Stomach (tissue), 9 donors: ENCODE results near the gene NFILZ. TPM values are rescaled to one million over a fixed set of nuclear protein-coding genes. Genes with fewer than 3 reads are reported as not detected.
A peak's percentile ranks its signal among the peaks of the same experiment; 100 is the strongest.
"Not testable (repeated sequence)": the region's sequence is repeated elsewhere in the genome, so short reads cannot be mapped to it uniquely, and the experiment has no call there.

Experiments
- DNase-seq, 2 donors: peaks; one replicate each; pipeline versions ENCODE4 v3.0.0 to v3.0.0-alpha.2; 2013 to 2019
- H3K27ac ChIP-seq, 5 donors: fragments of 200-600 bp in 4 of 5; sonication (generic) in 4 of 5; one replicate each; pipeline ENCODE4 v1.5.1; 2013 to 2019; ENCODE audit warnings: mild to moderate bottlenecking in 1 of 5, moderate library complexity in 1 of 5
- H3K27me3 ChIP-seq, 3 donors: fragments of 200-600 bp; sonication (generic); one replicate each; pipeline ENCODE4 v1.5.1; 2017 to 2019; ENCODE audit warnings: mixed run types in 1 of 3
- H3K36me3 ChIP-seq, 4 donors: fragments of 200-600 bp; sonication (generic); 1 replicate in 3 of 4; 2 replicates in 1 of 4; pipeline ENCODE4 v1.5.1; 2016 to 2019
- H3K4me1 ChIP-seq, 4 donors: fragments of 200-600 bp; sonication (generic); one replicate each; pipeline ENCODE4 v1.5.1; 2016 to 2019
- H3K4me3 ChIP-seq, 4 donors: fragments of 200-600 bp; sonication (generic) in 3 of 4; one replicate each; pipeline ENCODE4 v1.5.1; 2016 to 2019; ENCODE audit warnings: mild to moderate bottlenecking in 1 of 4
- H3K9me3 ChIP-seq, 4 donors: fragments of 200-600 bp; sonication (generic); one replicate each; pipeline ENCODE4 v1.5.1; 2016 to 2019
- EP300 ChIP-seq: sonication (generic); formaldehyde crosslinking; IDR thresholded peaks from one replicate; pipeline ENCODE4 v1.6.1; 2017; ENCODE audit warnings: antibody characterized with exemption
- POLR2A ChIP-seq, 4 donors: fragments of 450-650 bp; IDR thresholded peaks; one replicate each; pipeline ENCODE4 v1.6.1; 2016; ENCODE audit warnings: antibody characterized with exemption in 4 of 4, control low read depth in 2 of 4, mild to moderate bottlenecking in 1 of 4, moderate library complexity in 1 of 4
- POLR2AphosphoS5 ChIP-seq, 3 donors: sonication (generic); formaldehyde crosslinking; IDR thresholded peaks; one replicate each; pipeline ENCODE4 v1.6.1; 2016; ENCODE audit warnings: antibody characterized with exemption in 3 of 3
- WGBS, 5 donors: extraction: QIAGEN DNeasy Blood & Tissue Kit in 3 of 5; methylation state at CpG; one replicate each; pipeline versions ENCODE4 v1.1.5 to v1.1.7; 2013 to 2018; 5-methylcytosine and 5-hydroxymethylcytosine counted together
- intact Hi-C: fragments of 100-400 bp; cut with DNase I; formaldehyde crosslinking; loops from one replicate; pipeline ENCODE4 v1.15.1; 2023; ENCODE audit warnings: low total_unique reads
- polyA plus RNA-seq, 3 donors: library from polyadenylated mRNA; stranded (reverse); fragments of 200-250 nt; gene quantifications; one replicate each; pipeline ENCODE4 v1.2.3, GENCODE V29; 2013
- total RNA-seq, 5 donors: library from RNA; depleted of rRNA; stranded (reverse); fragments of >200 nt; gene quantifications; one replicate each; pipeline versions ENCODE4 v1.1.0 to v1.2.3, GENCODE V29; 2014 to 2016
- TF ChIP-seq, protein P1 (sequence below), 7 experiments: fragments of 450-650 bp in 4 of 7; fragments of 200-600 bp in 3 of 7; sonication (generic) in 3 of 7; IDR thresholded peaks; one replicate each; pipeline ENCODE4 v1.5.1; 2016 to 2019; ENCODE audit warnings: antibody characterized with exemption in 7 of 7, control low read depth in 2 of 7, mild to moderate bottlenecking in 1 of 7
- donor health status: healthy with polysubstance abuse.
- donor health status: Bipolar disorder and iron deficiency.
- donor health status: healthy.

The NFILZ gene
- total and polyA plus RNA-seq, 8 donors = not detected

DNA sequence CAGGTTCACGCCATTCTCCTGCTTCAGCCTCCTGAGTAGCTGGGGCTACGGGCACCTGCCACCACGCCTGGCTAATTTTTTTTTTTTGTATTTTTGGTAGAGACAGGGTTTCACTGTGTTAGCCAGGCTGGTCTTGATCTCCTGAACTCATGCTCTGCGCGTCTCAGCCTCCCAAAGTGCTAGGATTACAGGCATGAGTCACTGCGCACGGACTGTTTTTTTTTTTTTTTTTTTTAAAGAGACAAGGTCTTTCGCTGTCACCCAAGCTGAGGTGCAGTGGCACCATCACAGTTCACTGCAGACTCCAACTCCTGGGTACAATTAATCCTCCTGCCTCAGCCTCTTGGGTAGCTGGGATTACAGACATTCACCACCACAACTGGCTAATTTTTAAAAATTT is 11.7 kb upstream of the NFILZ start:
- Histone ChIP-seq H3K27me3 (peaks cover 0 to 28% (median 0%) of the 10 kb centered on the region in 3 donors), H3K9me3 (no peaks in the 10 kb centered on the region), H3K36me3 (no peaks in the 10 kb centered on the region), H3K4me3 (no peak overlapping the region), H3K27ac (no peak overlapping the region), H3K4me1 (peaks cover 0 to 2% (median 0%) of the 10 kb centered on the region in 4 donors)
- TF ChIP-seq, protein P1, sequence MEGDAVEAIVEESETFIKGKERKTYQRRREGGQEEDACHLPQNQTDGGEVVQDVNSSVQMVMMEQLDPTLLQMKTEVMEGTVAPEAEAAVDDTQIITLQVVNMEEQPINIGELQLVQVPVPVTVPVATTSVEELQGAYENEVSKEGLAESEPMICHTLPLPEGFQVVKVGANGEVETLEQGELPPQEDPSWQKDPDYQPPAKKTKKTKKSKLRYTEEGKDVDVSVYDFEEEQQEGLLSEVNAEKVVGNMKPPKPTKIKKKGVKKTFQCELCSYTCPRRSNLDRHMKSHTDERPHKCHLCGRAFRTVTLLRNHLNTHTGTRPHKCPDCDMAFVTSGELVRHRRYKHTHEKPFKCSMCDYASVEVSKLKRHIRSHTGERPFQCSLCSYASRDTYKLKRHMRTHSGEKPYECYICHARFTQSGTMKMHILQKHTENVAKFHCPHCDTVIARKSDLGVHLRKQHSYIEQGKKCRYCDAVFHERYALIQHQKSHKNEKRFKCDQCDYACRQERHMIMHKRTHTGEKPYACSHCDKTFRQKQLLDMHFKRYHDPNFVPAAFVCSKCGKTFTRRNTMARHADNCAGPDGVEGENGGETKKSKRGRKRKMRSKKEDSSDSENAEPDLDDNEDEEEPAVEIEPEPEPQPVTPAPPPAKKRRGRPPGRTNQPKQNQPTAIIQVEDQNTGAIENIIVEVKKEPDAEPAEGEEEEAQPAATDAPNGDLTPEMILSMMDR (IDR thresholded peaks at IDR 0.05) = no peak
- TF ChIP-seq POLR2A (IDR thresholded peaks at IDR 0.05) (no peak), POLR2AphosphoS5 (IDR thresholded peaks at IDR 0.05) (no peak), EP300 (no peak)
- intact Hi-C loops = no loop called here
- DNase-seq = no peak
- WGBS, 5 donors = 47 to 62% (median 58%) methylated on average over 8 of the region's 8 CpGs

DNA sequence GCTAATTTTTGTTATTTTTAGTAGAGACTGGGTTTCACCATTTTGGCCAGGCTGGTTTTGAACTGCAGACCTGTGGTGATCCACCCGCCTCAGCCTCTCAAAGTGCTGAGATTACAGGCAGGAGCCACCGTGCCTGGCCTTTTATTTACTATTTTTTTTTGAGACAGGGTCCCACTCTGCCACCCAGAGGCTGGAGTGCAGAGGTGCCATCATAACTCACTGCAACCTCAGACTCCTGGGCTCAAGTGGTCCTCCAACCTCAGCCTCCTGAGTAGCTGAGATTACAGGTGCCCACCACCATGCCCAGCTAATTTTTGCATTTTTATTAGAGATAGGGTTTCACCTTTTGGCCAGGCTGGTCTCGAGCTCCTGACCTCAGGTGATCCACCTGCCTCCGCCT is 7.5 kb upstream of the NFILZ start:
- H3K4me3 ChIP-seq, H3K4me1 ChIP-seq, H3K9me3 ChIP-seq, H3K36me3 ChIP-seq, H3K27ac ChIP-seq, intact Hi-C loops, DNase-seq: not testable (repeated sequence)
- WGBS, 5 donors = 48 to 54% (median 53%) methylated on average over 4 of the region's 4 CpGs
- H3K27me3 ChIP-seq = peaks cover 0 to 15% (median 0%) of the 10 kb centered on the region in 3 donors

DNA sequence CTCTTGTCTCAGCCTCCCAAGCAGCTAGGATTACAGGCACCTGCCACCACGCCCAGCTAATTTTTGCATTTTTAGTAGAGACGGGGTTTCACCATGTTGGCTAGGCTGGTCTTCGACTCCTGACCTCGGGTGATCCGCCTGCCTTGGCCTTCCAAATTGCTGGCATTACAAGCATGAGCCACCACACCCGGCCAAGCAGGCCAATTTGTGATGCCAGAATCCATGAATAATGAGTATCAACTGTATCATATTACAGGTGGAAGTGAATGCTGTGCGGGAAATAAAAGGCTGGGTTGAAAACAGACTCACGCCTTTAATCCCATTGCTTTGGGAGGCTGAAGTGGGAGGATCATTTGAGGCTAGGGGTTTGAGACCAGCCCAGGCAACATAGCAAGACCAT is 3.6 kb upstream of the NFILZ start:
- peaks cover 0 to 8% (median 0%) of the 10 kb centered on the region in 4 donors for H3K4me1 ChIP-seq
- WGBS, 5 donors = 72 to 77% (median 74%) methylated on average over 8 of the region's 8 CpGs
- no peak for DNase-seq
- H3K4me3 ChIP-seq = no peak overlapping the region
- no peaks in the 10 kb centered on the region for H3K36me3 ChIP-seq
- H3K9me3 ChIP-seq = peaks cover 0 to 27% (median 9%) of the 10 kb centered on the region in 4 donors
- no peak overlapping the region for H3K27ac ChIP-seq
- no peaks in the 10 kb centered on the region for H3K27me3 ChIP-seq
- TF ChIP-seq, protein P1 (IDR thresholded peaks at IDR 0.05) = no peak
- TF ChIP-seq EP300 (no peak), POLR2A (IDR thresholded peaks at IDR 0.05) (no peak), POLR2AphosphoS5 (IDR thresholded peaks at IDR 0.05) (no peak)
- intact Hi-C loops = no loop called here

DNA sequence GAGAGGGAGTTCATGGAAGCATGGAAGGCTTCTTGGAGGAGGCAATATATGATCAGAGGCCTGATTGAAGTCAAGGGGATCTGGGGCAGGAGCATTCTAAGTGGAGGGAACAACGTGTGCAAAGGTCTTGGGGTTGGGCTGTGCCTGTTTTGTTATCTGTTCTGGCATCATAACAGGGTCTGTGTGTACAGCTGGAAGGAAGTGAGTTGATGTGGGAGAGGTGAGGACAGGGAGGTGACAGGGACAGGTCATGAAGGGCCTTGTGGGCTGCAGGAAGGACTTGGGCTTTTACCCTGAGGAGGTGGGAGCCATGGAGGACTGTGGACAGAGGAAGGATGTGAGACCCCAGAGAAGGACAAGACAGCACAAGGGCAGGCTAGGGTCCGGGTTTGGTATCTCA is 1.2 kb upstream of the NFILZ start:
- peaks cover 0 to 27% (median 9%) of the 10 kb centered on the region in 4 donors for H3K9me3 ChIP-seq
- no peak for DNase-seq
- intact Hi-C loops = no loop called here
- H3K4me1 ChIP-seq = peaks cover 0 to 11% (median 0%) of the 10 kb centered on the region in 4 donors
- no peaks in the 10 kb centered on the region for H3K36me3 ChIP-seq
- 56 to 74% (median 67%) methylated on average over 2 of the region's 2 CpGs for WGBS, 5 donors
- H3K4me3 ChIP-seq = no peak overlapping the region
- H3K27me3 ChIP-seq = no peaks in the 10 kb centered on the region
- H3K27ac ChIP-seq = no peak overlapping the region
- no peak for TF ChIP-seq POLR2AphosphoS5 (IDR thresholded peaks at IDR 0.05)
- TF ChIP-seq POLR2A (IDR thresholded peaks at IDR 0.05) = no peak
- no peak for TF ChIP-seq EP300
- TF ChIP-seq, protein P1 (IDR thresholded peaks at IDR 0.05) = no peak

DNA sequence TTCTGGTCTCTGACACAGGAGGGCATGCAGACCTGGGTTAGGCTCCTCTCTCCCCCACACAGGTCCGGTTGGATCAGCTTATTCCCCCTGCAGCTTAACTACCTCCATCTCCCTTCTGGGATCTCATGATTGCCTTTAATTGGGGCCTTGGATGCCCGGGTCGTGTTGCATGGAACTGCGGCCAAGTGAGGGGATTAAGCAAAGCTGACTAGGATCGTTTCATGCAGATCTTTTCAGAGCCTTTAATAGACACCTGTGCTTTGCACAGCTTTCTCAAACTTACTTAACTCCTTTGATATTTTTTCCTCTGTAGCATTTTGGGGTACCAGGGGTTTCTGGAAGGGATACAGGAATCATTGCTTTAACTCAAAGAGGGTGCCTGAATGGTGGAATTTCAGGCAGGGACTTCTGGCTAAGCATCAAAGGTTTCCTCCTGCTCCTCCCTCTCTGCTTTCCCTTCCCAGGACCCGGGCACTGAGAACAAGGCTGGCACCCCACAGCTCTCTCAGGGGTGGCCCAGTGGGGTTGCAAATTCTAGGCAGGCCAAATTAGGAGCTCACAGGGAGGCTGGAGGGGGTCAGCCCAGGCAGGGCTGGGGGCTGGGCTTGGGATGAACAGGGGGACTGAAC is 477 bp downstream of the NFILZ start:
- Histone ChIP-seq H3K36me3 (no peaks in the 10 kb centered on the region), H3K9me3 (peaks cover 0 to 27% (median 9%) of the 10 kb centered on the region in 4 donors), H3K27ac (peak overlapping the region in 2 of 5 donors; percentile 26 to 59), H3K4me1 (peaks cover 0 to 11% (median 0%) of the 10 kb centered on the region in 4 donors), H3K4me3 (no peak overlapping the region), H3K27me3 (no peaks in the 10 kb centered on the region)
- TF ChIP-seq POLR2A (IDR thresholded peaks at IDR 0.05) (no peak), POLR2AphosphoS5 (IDR thresholded peaks at IDR 0.05) (no peak), EP300 (no peak)
- TF ChIP-seq, protein P1 (IDR thresholded peaks at IDR 0.05) = no peak
- WGBS, 5 donors = 39 to 43% (median 39%) methylated on average over 6 of the region's 6 CpGs
- intact Hi-C loops = no loop called here
- DNase-seq = no peak
